Body of pancreas (tissue), 4 donors: ENCODE data around the gene DNTT.

Experiments
- CTCF ChIP-seq, 7 experiments: fragments of 450-650 bp in 4 of 7; fragments of 200-600 bp in 3 of 7; sonication (generic) in 3 of 7; IDR thresholded peaks; one replicate each; pipeline ENCODE4 v1.5.1; 2016 to 2019; ENCODE audit warnings: antibody characterized with exemption in 7 of 7
- POLR2A ChIP-seq, 3 donors: fragments of 450-650 bp; IDR thresholded peaks; one replicate each; pipeline ENCODE4 v1.6.1; 2016; ENCODE audit warnings: antibody characterized with exemption in 3 of 3, mild to moderate bottlenecking in 2 of 3

DNA sequence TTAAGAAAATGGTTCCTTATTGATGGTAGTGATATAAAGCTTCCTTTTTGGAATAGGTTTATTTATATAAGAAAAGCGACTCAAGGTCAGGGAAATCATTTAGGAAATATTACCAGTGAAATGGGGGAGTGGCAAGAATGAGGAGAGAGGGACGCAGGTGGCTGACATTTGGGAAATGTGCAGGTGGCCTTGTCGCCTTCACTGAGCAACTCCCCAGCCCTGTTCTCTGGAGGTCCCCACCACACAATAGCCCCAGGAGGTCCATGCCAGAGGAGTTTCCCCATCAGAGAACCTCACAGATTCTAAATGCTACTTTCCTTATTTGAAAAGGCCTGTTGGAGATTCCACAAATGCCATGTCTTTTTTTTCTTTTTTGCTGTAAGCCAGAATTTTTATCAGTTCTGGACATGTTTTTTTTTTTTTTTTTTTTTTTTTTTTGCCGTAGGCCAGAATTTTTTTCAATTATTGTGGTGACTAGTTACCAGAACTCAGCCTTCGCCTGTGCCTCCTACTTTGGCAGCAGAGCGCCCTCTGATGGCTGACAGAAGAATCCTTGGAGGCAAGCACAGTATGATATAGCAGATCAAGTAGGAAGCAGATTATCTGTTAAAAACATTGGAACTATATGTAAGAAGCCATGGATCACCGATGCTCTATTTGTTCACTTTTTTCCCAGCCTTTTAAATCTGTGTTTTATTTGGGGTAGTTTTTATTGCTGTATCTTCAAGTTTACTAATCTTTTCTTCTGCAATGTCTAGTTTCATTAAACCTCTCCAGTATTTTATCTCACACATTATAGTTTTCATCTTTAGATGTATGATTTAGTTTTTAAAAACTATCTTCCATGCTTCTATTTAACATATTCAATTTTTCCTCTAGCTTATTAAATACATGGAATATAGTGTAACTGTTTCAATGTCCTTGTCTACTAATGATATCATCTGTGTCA is 36.0 kb downstream of the DNTT start:
- no peak for TF ChIP-seq POLR2A (IDR thresholded peaks at IDR 0.05)
- peak; percentile 37 to 76 (median 70) for TF ChIP-seq CTCF (IDR thresholded peaks at IDR 0.05)
